IMR-90 (cell line): ENCODE results near the gene SSBP3. TPM values are rescaled to one million over a fixed set of nuclear protein-coding genes. Genes with fewer than 3 reads are reported as not detected.

Source experiments
- ATAC-seq: fragments of 200-7000 bp; cut with Tn5 transposase; 2 replicates; pipeline ENCODE4 v1.9.1; 2020; ENCODE audit warnings: low read depth, mild to moderate bottlenecking, moderate library complexity
- BruUV-seq: library from RNA; stranded (reverse); fragments of 400-500 nt; replicated peaks from 2 replicates; lab custom pipeline; 2021; lab: Mats Ljungman, UMichigan
- CTCF ChIA-PET: fragments of 300-600 bp; formaldehyde crosslinking; extraction: SDS; loops from one replicate; lab custom pipeline; 2021; ENCODE audit warnings: antibody characterized with exemption; lab: Yijun Ruan, JAX
- POLR2A ChIA-PET: fragments of 300-600 bp; sonication (Branson Sonifier 250); formaldehyde crosslinking; loops from one replicate; lab custom pipeline; 2022; ENCODE audit warnings: antibody characterized with exemption; ENCODE audit not compliant: unreplicated experiment; lab: Charles Lee
- DNase-seq: peaks from one replicate; pipeline ENCODE4 v3.0.0; 2013
- H2AFZ ChIP-seq: replicated peaks from 2 replicates; pipeline ENCODE3; 2013; ENCODE audit warnings: low read length, mild to moderate bottlenecking; ENCODE audit not compliant: poor library complexity
- H2AK5ac ChIP-seq: 2 replicates; pipeline ENCODE4 v1.6.1; 2013; ENCODE audit warnings: low read depth, low read length, inconsistent platforms
- H2AK9ac ChIP-seq: replicated peaks from 2 replicates; pipeline ENCODE3; 2013; ENCODE audit warnings: mild to moderate bottlenecking, low read depth, low read length, moderate library complexity; ENCODE audit not compliant: poor library complexity
- H2BK120ac ChIP-seq: 2 replicates; pipeline ENCODE4 v1.6.1; 2013; ENCODE audit warnings: low read depth, low read length, inconsistent platforms
- H2BK15ac ChIP-seq: 3 replicates; pipeline ENCODE4 v1.6.1; 2013; ENCODE audit warnings: low read depth, low read length, inconsistent platforms
- H2BK20ac ChIP-seq: 2 replicates; pipeline ENCODE4 v1.6.1; 2013; ENCODE audit warnings: low read depth, mild to moderate bottlenecking, inconsistent platforms, low read length, moderate library complexity
- H2BK5ac ChIP-seq: 2 replicates; pipeline ENCODE4 v1.6.1; 2013; ENCODE audit warnings: mild to moderate bottlenecking, low read depth, low read length, inconsistent platforms; ENCODE audit not compliant: poor library complexity, severe bottlenecking
- H3K14ac ChIP-seq: replicated peaks from 2 replicates; pipeline ENCODE4 v1.6.1; 2013; ENCODE audit warnings: low read depth, low read length, inconsistent platforms
- H3K18ac ChIP-seq: 2 replicates; pipeline ENCODE4 v1.6.1; 2013; ENCODE audit warnings: low read depth, low read length, control low read depth
- H3K23ac ChIP-seq: 2 replicates; pipeline ENCODE4 v1.6.1; 2013; ENCODE audit warnings: low read depth, low read length, inconsistent platforms
- H3K27ac ChIP-seq: 2 replicates; pipeline ENCODE4 v1.5.1; 2013; ENCODE audit warnings: mild to moderate bottlenecking, control low read depth, low read length; ENCODE audit not compliant: insufficient read depth
- H3K27me3 ChIP-seq: 2 replicates; pipeline ENCODE4 v1.6.1; 2013; ENCODE audit warnings: low read length; ENCODE audit not compliant: control insufficient read depth, insufficient read depth
- H3K36me3 ChIP-seq: 2 replicates; pipeline ENCODE4 v1.6.1; 2013; ENCODE audit warnings: low read length, mixed read lengths; ENCODE audit not compliant: control insufficient read depth, insufficient read depth
- H3K4ac ChIP-seq: 2 replicates; pipeline ENCODE4 v1.6.1; 2013; ENCODE audit warnings: low read depth, low read length, inconsistent platforms
- H3K4me1 ChIP-seq: 2 replicates; pipeline ENCODE4 v1.6.1; 2013; ENCODE audit warnings: low read length, mixed read lengths; ENCODE audit not compliant: control insufficient read depth, insufficient read depth
- H3K4me2 ChIP-seq: 2 replicates; pipeline ENCODE4 v1.6.1; 2013; ENCODE audit warnings: low read depth, mild to moderate bottlenecking, control low read depth, low read length, moderate library complexity
- H3K4me3 ChIP-seq: 2 replicates; pipeline ENCODE4 v1.5.1; 2013; ENCODE audit warnings: low read depth, mild to moderate bottlenecking, control low read depth, low read length, moderate library complexity; ENCODE audit not compliant: insufficient read depth
- H3K56ac ChIP-seq: 2 replicates; pipeline ENCODE4 v1.6.1; 2013; ENCODE audit warnings: low read length, inconsistent platforms; ENCODE audit not compliant: insufficient read depth; ENCODE audit errors: extremely low read depth
- H3K79me1 ChIP-seq, 2 experiments: 2 replicates each; pipeline ENCODE4 v1.6.1; 2013; ENCODE audit warnings: low read length in 2 of 2, inconsistent platforms in 1 of 2, low read depth in 1 of 2
- H3K9ac ChIP-seq: 2 replicates; pipeline ENCODE4 v1.6.1; 2013; ENCODE audit warnings: low read depth, low read length, control low read depth
- H3K9me1 ChIP-seq: 2 replicates; pipeline ENCODE4 v1.6.1; 2013; ENCODE audit warnings: low read length, inconsistent platforms; ENCODE audit not compliant: insufficient read depth
- H3K9me3 ChIP-seq: 2 replicates; pipeline ENCODE4 v1.6.1; 2013; ENCODE audit warnings: low read length; ENCODE audit not compliant: control insufficient read depth, insufficient read depth
- H4K20me1 ChIP-seq: 2 replicates; pipeline ENCODE4 v1.6.1; 2013; ENCODE audit warnings: low read length, inconsistent platforms; ENCODE audit not compliant: insufficient read depth
- H4K5ac ChIP-seq: 2 replicates; pipeline ENCODE4 v1.6.1; 2013; ENCODE audit warnings: mild to moderate bottlenecking, low read depth, low read length, control low read depth
- H4K8ac ChIP-seq, 2 experiments: 2 replicates each; pipeline ENCODE4 v1.6.1; 2013; ENCODE audit warnings: low read depth in 2 of 2, low read length in 2 of 2, control low read depth in 1 of 2, inconsistent platforms in 1 of 2
- H4K91ac ChIP-seq: 2 replicates; pipeline ENCODE4 v1.6.1; 2013; ENCODE audit warnings: low read depth, low read length, inconsistent platforms; ENCODE audit not compliant: insufficient read depth
- CEBPB ChIP-seq: IDR thresholded peaks from 2 replicates; pipeline ENCODE4 v1.6.1; 2012; ENCODE audit warnings: low read depth, low read length, improper control_type of control experiment
- WGBS, 2 experiments: methylation state at CpG; one replicate each; pipeline versions ENCODE4 v1.1.5 to v1.1.7; 2013; ENCODE audit warnings: missing lambda C conversion rate in 2 of 2; ENCODE audit not compliant: insufficient read length in 1 of 2; ENCODE audit errors: extremely low coverage in 2 of 2; 5-methylcytosine and 5-hydroxymethylcytosine counted together
- dilution Hi-C: fragments of 300-500 bp; cut with HindIII; formaldehyde crosslinking; loops from one replicate; pipeline ENCODE4 v1.14.3; 2018; ENCODE audit warnings: low sequenced_read_pairs; ENCODE audit not compliant: unreplicated experiment
- in situ Hi-C: fragments of 300-500 bp; cut with MboI; formaldehyde crosslinking; loops from 3 replicates; pipeline ENCODE4 v1.14.3; 2019; ENCODE audit warnings: low sequenced_read_pairs, inconsistent platforms, mixed read lengths
- intact Hi-C: fragments of 100-400 bp; cut with micrococcal nuclease; formaldehyde crosslinking; loops from 2 replicates; pipeline ENCODE4 v1.10.0; 2022
- polyA plus RNA-seq, 3 experiments: library from polyadenylated mRNA; depleted of rRNA; stranded (reverse); fragments of >200 nt; gene quantifications; 2 replicates each; pipeline ENCODE4 v1.2.3, GENCODE V29; 2012; ENCODE audit warnings: low replicate concordance in 1 of 3
- total RNA-seq: library from RNA; depleted of rRNA; stranded (reverse); fragments of >200 nt; gene quantifications from 2 replicates; pipeline ENCODE4 v1.2.3, GENCODE V29; 2012

Gene SSBP3
- total and polyA plus RNA-seq, 2 of the 4 experiments (the other 2 are of a cell fraction) = 10.9 to 39.6 TPM

GRCh38 chr1:54247863-54248515 lies 158.2 kb downstream of the SSBP3 start:
- in situ Hi-C loops = no loop called here

More at GRCh38 chr1:54247863-54248515, 158.2 kb downstream of the SSBP3 start:
- DNase-seq (no peak), ATAC-seq (no peak)
- Histone ChIP-seq H3K4ac (no peak overlapping the region), H3K4me2 (no peak overlapping the region), H3K4me1 (peaks cover 6% of the 10 kb centered on the region), H3K79me1 (peaks cover 18 to 26% of the 10 kb centered on the region in 2 experiments), H2BK20ac (no peak overlapping the region), H2AK9ac (peak overlapping the region; percentile 37), H3K4me3 (no peak overlapping the region), H3K9ac (no peak overlapping the region), H2BK15ac (no peak overlapping the region), H2AFZ (no peak overlapping the region), H2BK120ac (no peak overlapping the region), H4K5ac (no peak overlapping the region), H3K23ac (no peak overlapping the region), H4K91ac (no peak overlapping the region), H3K36me3 (peaks cover 58% of the 10 kb centered on the region), H3K27me3 (no peaks in the 10 kb centered on the region), H2BK5ac (no peak overlapping the region), H3K18ac (no peak overlapping the region), H3K27ac (no peak overlapping the region), H3K9me1 (peaks cover 12% of the 10 kb centered on the region), H3K14ac (no peak overlapping the region), H3K9me3 (no peaks in the 10 kb centered on the region), H3K56ac (no peak overlapping the region), H2AK5ac (no peak overlapping the region), H4K20me1 (peaks cover 5% of the 10 kb centered on the region; the same call in 1 of the 2 replicates), H4K8ac (no peak overlapping the region)
- ChIA-PET POLR2A (no interaction called here), CTCF (no interaction called here)
- 97% methylated on average over 6 of the region's 11 CpGs; no CpG with 5 or more reads in 1 of the 2 experiments for WGBS, 2 experiments
- BruUV-seq = no TSS peak
- dilution Hi-C loops (no loop called here), intact Hi-C loops (no loop called here)
- no peak for TF ChIP-seq CEBPB
